Lung microvascular endothelial cell (primary cell): Measurements from ENCODE around the gene SPTSSB. TPM values are rescaled to one million over a fixed set of nuclear protein-coding genes. Genes with fewer than 3 reads are reported as not detected.

Source experiments
- total RNA-seq: library from RNA; depleted of rRNA; stranded (reverse); fragments of >200 nt; gene quantifications from 2 replicates; pipeline ENCODE4 v1.2.1, GENCODE V29; 2014

The SPTSSB gene
- total RNA-seq, 1 donor from 2014 or later, result not detected

Other genes starting within 250 kb of the SPTSSB start
- gene NMD3, start 150.2 kb downstream of the SPTSSB start, total RNA-seq, result 57.3 and 65.7 TPM in 2 replicates
- not detected in 2 replicates for gene OTOL1, start 125.3 kb upstream of the SPTSSB start, total RNA-seq